Mononuclear cell (primary cell): Measurements from ENCODE around the gene PCAT7. TPM values are rescaled to one million over a fixed set of nuclear protein-coding genes. Genes with fewer than 3 reads are reported as not detected.
"Not testable (repeated sequence)": the region's sequence is repeated elsewhere in the genome, so short reads cannot be mapped to it uniquely, and the experiment has no call there.

Experiments used
- H3K27me3 ChIP-seq: 2 replicates; pipeline ENCODE4 v1.6.0; 2011; ENCODE audit warnings: low read length, control low read depth; ENCODE audit not compliant: insufficient read depth
- H3K4me1 ChIP-seq: 2 replicates; pipeline ENCODE4 v1.5.1; 2011; ENCODE audit warnings: mild to moderate bottlenecking, low read length, control low read depth; ENCODE audit not compliant: insufficient read depth
- H3K4me3 ChIP-seq: 2 replicates; pipeline ENCODE4 v1.5.1; 2011; ENCODE audit warnings: mild to moderate bottlenecking, low read length, moderate library complexity
- H3K9me3 ChIP-seq: 2 replicates; pipeline ENCODE4 v1.5.1; 2011; ENCODE audit warnings: low read depth, mild to moderate bottlenecking, control low read depth, low read length
- total RNA-seq: library from RNA; depleted of rRNA; stranded (reverse); fragments of >200 nt; gene quantifications from one replicate; pipeline ENCODE4 v1.2.3, GENCODE V29; 2012

The PCAT7 gene
- not detected for total RNA-seq

DNA sequence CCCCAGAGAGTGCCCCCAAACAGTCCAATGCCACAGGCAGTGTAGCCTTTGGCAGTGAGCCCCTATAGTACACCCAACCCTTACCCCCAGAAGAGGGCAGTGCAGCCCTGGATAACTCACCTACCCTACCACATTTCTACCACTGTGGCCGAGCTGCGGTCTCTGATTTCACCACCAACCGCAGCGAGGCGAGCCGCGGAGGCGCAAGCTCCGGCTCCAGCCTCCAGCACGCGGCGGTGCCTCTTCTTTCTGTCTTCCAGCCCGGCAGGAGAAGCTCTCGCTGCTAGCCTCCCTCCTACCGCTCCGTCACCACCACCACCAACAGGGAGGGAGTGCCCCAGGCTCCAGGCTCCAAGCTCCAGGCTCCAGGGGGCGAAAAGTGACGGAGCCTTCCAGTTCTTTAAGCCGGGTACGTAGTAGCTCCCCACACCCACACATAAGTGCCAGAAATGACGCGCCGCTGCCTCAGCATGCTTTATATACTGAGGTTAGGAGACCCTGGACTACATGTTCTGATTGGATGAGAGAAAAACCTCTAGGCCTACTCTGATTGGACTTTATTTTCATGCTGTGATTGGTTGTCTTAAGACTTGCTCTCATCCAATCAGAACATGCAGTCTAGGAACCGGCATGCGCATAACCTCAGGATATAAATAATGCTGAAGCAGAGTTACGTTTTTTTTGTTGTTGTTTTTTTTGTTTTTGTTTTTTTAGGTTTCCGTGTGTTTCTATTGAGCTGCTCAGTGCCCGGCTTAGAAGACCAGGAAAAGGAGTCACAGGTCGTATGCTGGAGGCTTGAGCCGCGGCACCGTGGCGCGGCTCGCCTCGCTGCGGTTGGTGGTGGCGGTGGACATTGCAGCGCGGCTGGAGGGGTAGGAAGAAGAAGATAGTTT lies at the start of gene PCAT7:
TSS of gene PCAT7 (plus strand) at position 645 of the 893 bp plus-strand sequence.
- Histone ChIP-seq H3K27me3 (peaks cover 3% of the 10 kb centered on the region), H3K4me1 (no peaks in the 10 kb centered on the region), H3K4me3 (no peak within 1 kb of the TSS), H3K9me3 (no peaks in the 10 kb centered on the region)

DNA sequence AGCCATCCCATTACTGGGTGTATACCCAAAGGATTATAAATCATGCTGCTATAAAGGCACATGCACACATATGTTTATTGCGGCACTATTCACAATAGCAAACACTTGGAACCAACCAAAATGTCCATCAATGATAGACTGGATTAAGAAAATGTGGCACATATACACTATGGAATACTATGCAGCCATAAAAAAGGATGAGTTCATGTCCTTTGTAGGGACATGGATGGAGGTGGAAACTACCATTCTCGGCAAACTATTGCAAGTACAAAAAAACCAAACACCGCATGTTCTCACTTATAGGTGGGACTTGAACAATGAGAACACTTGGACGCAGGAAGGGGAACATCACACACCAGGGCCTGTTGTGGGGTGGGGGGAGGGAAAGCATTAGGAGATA lies 48.5 kb upstream of the PCAT7 start:
- not testable (repeated sequence) for H3K4me1 ChIP-seq, H3K27me3 ChIP-seq, H3K4me3 ChIP-seq, H3K9me3 ChIP-seq

DNA sequence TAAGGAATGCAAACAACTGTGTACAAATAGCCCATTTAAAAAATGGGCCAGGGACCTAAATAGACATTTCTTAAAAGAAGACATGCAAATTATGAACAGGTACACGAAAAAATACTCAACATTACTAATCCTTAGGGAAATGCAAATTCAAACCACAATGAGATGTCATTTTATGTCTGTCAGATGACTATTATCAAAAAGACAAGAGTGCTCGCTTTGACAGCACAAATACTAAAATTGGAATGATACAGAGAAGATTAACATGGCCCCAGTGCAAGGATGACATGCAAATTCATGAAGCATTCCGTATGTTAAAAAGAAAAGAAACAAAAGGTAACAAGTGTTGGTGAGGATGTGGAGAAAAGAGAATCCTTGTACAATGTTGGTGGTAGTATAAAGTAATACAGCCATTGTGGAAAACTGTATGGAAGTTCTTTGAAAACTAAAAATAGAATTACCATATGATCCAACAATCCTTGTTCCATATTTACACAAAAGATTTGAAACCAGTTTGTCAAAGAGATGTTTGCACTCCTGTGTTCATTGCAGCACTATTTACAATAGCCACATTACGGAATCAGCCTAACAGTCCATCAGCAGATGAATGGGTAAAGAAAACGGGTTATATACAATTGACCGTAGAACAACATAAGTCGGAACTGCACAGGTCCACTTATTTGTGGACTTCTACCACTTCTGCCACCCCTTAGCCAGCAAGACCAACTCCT lies 47.2 kb upstream of the PCAT7 start:
- no peaks in the 10 kb centered on the region for H3K9me3 ChIP-seq
- H3K4me3 ChIP-seq: no peak overlapping the region
- H3K27me3 ChIP-seq: no peaks in the 10 kb centered on the region
- H3K4me1 ChIP-seq: no peaks in the 10 kb centered on the region

DNA sequence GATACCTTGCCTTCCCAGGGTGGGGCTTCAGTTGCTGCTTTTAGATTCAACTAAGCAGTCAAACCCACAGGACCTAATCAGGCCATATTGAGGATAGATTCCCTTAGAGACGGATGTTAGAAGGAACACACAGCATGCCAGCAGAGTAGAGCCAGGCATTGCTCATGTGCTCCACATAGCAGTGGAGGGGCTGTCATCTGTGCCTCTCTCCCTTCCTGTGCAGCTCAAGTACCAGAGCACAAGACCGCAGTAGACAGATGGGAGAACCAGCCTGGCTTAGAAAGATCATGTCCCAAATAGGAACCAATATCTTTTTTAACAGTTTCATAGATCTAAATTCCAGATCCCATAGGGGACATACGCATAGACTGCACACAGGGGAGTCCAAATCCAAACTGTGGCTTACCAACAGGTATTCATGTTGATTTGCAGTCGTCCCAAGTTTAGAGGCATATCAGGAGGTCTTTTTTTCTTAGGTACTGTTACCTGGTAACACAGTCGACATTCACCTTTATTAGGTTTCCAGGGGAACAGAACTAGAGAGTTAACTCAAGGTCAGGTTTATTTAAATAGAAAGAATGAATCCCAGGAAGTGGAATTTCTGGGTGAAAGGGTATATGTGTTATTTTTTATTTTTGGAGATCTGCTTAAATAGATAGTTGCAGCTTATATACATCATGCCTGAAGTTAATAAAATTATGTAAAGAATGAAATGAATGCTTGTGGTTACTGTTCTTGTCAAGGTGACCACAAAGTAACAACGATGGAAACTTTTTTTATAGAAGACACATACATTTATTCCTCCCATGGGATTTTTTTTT lies 43.5 kb upstream of the PCAT7 start:
- Histone ChIP-seq H3K4me1 (no peaks in the 10 kb centered on the region), H3K9me3 (no peaks in the 10 kb centered on the region), H3K27me3 (no peaks in the 10 kb centered on the region), H3K4me3 (no peak overlapping the region)

DNA sequence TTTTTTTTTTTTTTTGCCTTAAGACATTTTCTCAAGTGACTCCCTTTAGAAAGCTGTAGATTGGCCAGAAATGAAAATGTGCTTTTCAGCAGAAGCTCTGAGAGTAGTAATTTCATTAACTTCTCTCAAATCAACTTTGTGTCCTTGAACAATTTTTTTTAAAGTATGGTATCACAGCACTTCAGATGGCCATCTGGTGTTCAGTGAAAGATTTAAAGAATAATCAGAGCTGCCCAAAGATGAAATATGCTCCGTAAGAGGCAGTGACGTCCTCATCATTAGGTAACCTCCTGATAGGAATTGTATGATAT lies 43.0 kb upstream of the PCAT7 start:
- Histone ChIP-seq H3K4me3 (no peak overlapping the region), H3K4me1 (no peaks in the 10 kb centered on the region), H3K27me3 (no peaks in the 10 kb centered on the region), H3K9me3 (no peaks in the 10 kb centered on the region)

DNA sequence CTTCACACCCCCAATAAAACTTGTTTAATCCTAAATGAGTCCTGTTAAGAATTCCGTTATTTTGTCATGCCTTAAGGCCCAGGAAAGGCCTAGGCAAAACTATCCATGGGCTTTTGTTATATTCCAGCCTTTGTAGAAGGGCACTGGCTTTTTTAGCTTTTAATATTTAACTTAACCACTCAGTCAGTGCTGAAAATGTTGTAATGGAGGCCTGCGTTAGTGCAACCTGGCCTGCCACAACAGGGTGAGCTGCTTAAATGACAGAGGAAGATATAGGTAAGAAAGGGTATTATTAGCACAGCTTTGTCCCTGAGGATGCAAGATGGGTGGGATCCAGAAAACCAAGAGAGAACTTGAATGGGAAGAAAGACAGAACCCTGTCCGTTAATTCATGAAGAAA lies 40.2 kb upstream of the PCAT7 start:
- no peaks in the 10 kb centered on the region for H3K27me3 ChIP-seq
- H3K4me1 ChIP-seq: no peaks in the 10 kb centered on the region
- no peak overlapping the region for H3K4me3 ChIP-seq
- no peaks in the 10 kb centered on the region for H3K9me3 ChIP-seq

DNA sequence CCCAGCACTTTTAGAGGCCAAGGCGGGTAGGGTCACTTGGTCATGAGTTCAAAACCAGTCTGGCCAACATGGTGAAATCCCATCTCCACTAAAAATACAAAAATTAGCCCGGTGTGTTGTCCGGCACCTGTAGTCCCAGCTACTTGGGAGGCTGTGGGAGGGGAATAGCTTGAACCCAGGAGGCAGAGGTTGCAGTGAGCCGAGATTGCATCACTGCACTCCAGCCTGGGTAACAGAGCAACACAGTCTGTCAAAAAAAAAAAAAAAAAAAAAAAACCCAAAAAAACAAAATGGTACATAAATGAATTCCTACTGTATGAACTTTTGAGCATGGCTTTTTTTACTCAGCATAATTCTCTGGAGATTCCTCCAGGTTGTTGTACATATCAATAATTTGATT lies 37.6 kb upstream of the PCAT7 start:
- Histone ChIP-seq H3K27me3 (no peaks in the 10 kb centered on the region), H3K4me1 (no peaks in the 10 kb centered on the region), H3K9me3 (no peaks in the 10 kb centered on the region), H3K4me3 (no peak overlapping the region)

DNA sequence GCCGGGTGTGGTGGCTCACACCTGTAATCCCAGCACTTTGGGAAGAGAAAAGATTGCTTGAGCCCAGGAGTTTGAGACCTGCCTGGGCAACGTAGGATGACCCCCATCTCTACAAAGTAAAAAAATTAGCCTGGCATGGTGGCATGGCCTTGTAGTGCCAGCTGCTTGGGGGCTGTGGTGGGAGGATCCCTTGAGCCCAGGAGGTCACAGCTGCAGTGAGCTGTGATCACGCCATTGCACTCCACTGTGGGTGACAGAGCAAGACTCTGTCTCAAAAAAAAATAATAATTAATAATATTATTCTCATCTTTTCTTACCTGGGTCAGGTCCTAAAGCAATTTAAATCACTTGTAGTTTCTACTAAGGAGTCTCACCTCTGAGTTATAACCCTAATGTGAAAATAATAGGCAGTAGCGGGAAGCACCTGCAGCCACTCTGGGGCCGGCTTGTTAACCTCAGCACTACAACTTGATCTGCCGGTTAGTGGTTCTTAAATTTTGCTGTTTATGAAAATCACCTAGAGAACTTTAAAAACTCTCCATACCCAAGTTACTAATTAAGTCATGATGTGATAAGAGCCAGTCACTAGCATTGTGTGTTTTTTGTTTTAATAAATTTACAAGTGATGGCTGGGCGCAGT lies 29.4 kb upstream of the PCAT7 start:
- Histone ChIP-seq H3K4me1 (no peaks in the 10 kb centered on the region), H3K9me3 (no peaks in the 10 kb centered on the region), H3K4me3 (no peak overlapping the region), H3K27me3 (no peaks in the 10 kb centered on the region)

DNA sequence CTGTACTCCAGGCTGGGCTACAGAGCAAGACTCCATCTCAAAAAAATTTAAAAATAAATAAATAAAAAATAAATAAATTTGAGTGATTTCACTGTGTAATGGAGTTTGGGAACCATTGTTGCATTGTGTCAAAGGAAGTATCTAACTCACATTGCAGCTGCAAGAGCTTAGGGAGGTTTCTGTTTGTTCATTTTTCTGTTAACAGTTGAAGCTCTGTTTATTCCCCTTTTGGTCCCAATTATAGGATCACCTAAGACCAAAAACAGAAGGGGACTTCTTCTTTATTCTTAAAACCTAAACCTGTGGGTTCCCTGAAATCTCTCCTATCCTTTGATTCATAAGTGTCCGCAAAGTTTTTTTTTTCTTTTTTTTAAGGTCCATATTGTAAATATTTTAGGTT lies 28.6 kb upstream of the PCAT7 start:
- H3K4me1 ChIP-seq: no peaks in the 10 kb centered on the region
- H3K27me3 ChIP-seq: no peaks in the 10 kb centered on the region
- no peaks in the 10 kb centered on the region for H3K9me3 ChIP-seq
- H3K4me3 ChIP-seq: no peak overlapping the region

DNA sequence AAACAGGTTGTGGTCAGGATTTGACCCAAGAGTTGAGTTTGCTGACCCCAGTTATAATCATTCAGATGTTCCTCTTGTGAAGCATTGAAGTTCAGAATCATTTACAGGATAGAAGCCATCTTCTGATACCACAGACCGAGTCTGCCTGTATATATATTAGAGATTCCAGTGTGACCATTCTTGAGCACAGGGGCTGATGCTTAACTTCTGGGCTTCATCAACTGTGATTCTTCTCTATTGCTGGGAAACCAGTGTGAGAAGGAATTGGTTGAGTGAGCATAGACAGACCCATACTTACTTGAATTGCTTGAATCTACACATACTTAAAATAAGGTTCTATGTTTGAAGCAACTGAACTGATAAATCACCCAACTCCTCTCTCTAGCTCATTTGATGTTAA lies 27.9 kb upstream of the PCAT7 start:
- H3K9me3 ChIP-seq: no peaks in the 10 kb centered on the region
- no peak overlapping the region for H3K4me3 ChIP-seq
- no peaks in the 10 kb centered on the region for H3K4me1 ChIP-seq
- no peaks in the 10 kb centered on the region for H3K27me3 ChIP-seq

DNA sequence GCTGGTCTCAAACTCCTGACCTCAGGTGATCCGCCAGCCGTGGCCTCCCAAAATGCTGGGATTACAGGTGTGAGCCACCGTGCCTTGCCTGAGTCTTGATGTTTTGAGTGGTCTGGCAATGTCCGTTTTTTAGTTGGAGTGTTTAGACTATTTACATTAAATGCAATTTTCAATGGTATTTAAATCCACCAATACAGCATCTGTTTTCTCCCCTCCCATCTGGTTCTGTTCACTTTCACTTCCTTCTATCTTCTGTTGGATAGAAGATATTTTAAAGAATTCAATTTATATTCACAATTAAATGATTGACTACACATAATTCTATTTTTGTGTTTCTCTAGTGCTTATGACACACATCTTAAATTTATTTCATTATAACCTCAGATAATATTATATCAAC lies 26.0 kb upstream of the PCAT7 start:
- no peaks in the 10 kb centered on the region for H3K4me1 ChIP-seq
- no peaks in the 10 kb centered on the region for H3K9me3 ChIP-seq
- H3K4me3 ChIP-seq: no peak overlapping the region
- H3K27me3 ChIP-seq: no peaks in the 10 kb centered on the region

DNA sequence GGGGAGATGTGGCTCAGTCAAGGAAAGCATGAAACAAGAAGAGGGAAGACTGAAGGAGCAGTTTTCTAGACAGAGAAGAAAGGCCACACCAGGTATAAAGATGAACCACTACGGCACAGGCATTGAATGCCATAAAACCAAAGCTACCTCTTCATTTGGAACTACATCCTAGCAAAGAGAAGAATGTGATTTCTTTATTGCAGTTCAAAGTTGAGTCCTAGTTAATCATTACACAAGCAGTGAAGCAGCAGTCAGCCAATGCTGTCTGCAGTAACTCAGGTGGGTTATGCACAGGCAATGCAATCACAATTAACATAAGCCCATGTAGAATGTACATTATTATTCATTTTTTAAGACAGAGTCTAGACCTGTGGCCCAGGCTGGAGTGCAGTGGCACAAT lies 21.7 kb upstream of the PCAT7 start:
- H3K9me3 ChIP-seq: no peaks in the 10 kb centered on the region

DNA sequence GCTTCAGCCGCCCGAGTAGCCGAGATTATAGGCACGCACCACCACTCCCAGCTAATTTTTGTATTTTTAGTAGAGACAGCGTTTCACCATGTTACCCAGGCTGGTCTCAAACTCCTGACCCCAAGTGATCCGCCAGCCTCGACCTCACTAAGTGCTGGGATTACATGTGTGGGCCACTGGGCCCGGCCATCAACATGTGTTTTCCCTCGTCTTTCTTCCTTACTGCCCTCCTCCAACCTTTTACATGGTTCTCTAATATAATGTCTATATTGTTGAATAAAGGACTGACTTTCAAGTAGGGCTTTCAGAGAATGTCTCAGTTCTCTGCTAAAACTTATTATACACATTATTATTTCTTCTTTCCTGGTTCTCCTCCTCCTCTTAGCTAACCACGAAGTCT lies 21.3 kb upstream of the PCAT7 start:
- no peak overlapping the region for H3K4me3 ChIP-seq
- H3K4me1 ChIP-seq: no peaks in the 10 kb centered on the region
- no peaks in the 10 kb centered on the region for H3K9me3 ChIP-seq
- H3K27me3 ChIP-seq: no peaks in the 10 kb centered on the region

More for the DNA sequence above, 21.7 kb upstream of the PCAT7 start:
- Histone ChIP-seq H3K4me1 (no peaks in the 10 kb centered on the region), H3K27me3 (no peaks in the 10 kb centered on the region), H3K4me3 (no peak overlapping the region)

DNA sequence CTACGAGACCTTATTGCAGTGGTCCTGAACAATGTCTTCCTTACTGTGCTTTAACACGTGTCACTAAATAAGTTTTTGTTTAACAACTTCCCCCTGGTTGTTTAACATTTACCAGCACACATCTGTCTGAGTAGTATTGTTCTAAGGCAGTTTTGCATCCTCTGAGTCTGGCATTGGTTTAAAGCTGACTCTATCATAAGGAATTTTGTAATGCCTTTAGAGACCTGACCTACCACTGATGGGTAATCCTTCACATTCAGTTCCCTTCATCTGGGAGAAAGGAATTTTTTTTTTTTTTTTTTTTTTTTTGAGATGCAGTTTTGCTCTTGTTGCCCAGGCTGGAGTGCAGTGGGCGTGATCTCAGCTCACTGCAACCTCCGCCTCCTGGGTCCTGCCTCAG lies 20.0 kb upstream of the PCAT7 start:
- Histone ChIP-seq H3K9me3 (no peaks in the 10 kb centered on the region), H3K27me3 (no peaks in the 10 kb centered on the region), H3K4me3 (no peak overlapping the region), H3K4me1 (no peaks in the 10 kb centered on the region)

DNA sequence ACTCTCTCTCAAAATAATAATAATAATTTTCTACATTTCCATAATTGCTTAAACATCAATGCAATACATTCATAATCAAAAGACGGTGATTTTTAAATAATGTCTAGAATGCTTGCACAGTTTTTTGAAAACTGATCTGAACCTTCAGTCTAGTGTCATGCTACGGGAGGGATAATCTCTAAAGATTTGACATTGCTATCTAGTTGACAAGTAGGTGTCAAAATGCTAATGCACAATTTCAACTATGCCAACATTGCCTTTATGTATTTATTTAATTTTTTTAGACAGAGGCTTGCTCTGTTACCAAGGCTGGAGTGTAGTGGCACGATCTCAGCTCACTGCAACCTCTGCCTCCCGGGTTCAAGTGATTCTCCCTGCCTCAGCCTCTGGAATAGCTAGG lies 16.0 kb upstream of the PCAT7 start:
- no peak overlapping the region for H3K4me3 ChIP-seq
- H3K4me1 ChIP-seq: no peaks in the 10 kb centered on the region
- no peaks in the 10 kb centered on the region for H3K27me3 ChIP-seq
- H3K9me3 ChIP-seq: no peaks in the 10 kb centered on the region
